SK-N-SH treated with all-trans-retinoic acid at 6 μM for 48 hours (cell line): ENCODE measurements around the gene ABCF3.

Experiments used
- ATAC-seq: fragments of 200-7000 bp; cut with Tn5 transposase; 3 replicates; pipeline ENCODE4 v1.9.1; 2020; ENCODE audit warnings: mild to moderate bottlenecking, moderate library complexity
- ARNTL ChIP-seq: fragments of 450-650 bp; formaldehyde crosslinking; IDR thresholded peaks from 2 replicates; pipeline ENCODE4 v1.5.0; 2020; ENCODE audit warnings: low read depth, mild to moderate bottlenecking, moderate library complexity, borderline replicate concordance
- BACH2 ChIP-seq: fragments of 250-450 bp; sonication (Bioruptor Pico); IDR thresholded peaks from 2 replicates; pipeline ENCODE4 v1.9.0; 2021; ENCODE audit warnings: mild to moderate bottlenecking, borderline replicate concordance
- CREB5 ChIP-seq: fragments of 250-450 bp; sonication (Bioruptor Pico); IDR thresholded peaks from 2 replicates; pipeline ENCODE4 v1.5.1; 2020; ENCODE audit warnings: low read depth, mild to moderate bottlenecking, moderate library complexity
- CSDC2 ChIP-seq: fragments of 250-450 bp; sonication (Bioruptor Pico); IDR thresholded peaks from 2 replicates; pipeline ENCODE4 v1.5.0; 2020; ENCODE audit warnings: mild to moderate bottlenecking, moderate library complexity
- CSRNP3 ChIP-seq: fragments of 250-450 bp; sonication (Bioruptor Pico); IDR thresholded peaks from 2 replicates; pipeline ENCODE4 v1.5.1; 2021; ENCODE audit warnings: mild to moderate bottlenecking, moderate library complexity
- ESRRG ChIP-seq: fragments of 250-450 bp; sonication (Bioruptor Pico); IDR thresholded peaks from 2 replicates; pipeline ENCODE4 v1.6.1; 2021; ENCODE audit warnings: mild to moderate bottlenecking
- GLIS3 ChIP-seq: fragments of 250-450 bp; sonication (Bioruptor Pico); IDR thresholded peaks from 2 replicates; pipeline ENCODE4 v1.5.0; 2020; ENCODE audit warnings: mild to moderate bottlenecking, moderate library complexity
- ISL1 ChIP-seq: fragments of 250-450 bp; sonication (Bioruptor Pico); IDR thresholded peaks from 2 replicates; pipeline ENCODE4 v2.1.2; 2022; ENCODE audit warnings: mild to moderate bottlenecking, moderate library complexity
- OSR1 ChIP-seq: fragments of 250-450 bp; sonication (Bioruptor Pico); IDR thresholded peaks from 2 replicates; pipeline ENCODE4 v1.8.0; 2022; ENCODE audit warnings: moderate library complexity, mild to moderate bottlenecking, inconsistent platforms
- PATZ1 ChIP-seq: fragments of 250-450 bp; sonication (Bioruptor Pico); IDR thresholded peaks from 2 replicates; pipeline ENCODE4 v1.8.0; 2020; ENCODE audit warnings: mild to moderate bottlenecking, moderate library complexity, borderline replicate concordance
- POU6F1 ChIP-seq: fragments of 250-450 bp; sonication (Bioruptor Pico); IDR thresholded peaks from 2 replicates; pipeline ENCODE4 v1.8.0; 2021; ENCODE audit warnings: low read depth, mild to moderate bottlenecking, moderate library complexity, borderline replicate concordance
- RARB ChIP-seq: fragments of 250-450 bp; sonication (Bioruptor Pico); IDR thresholded peaks from 2 replicates; pipeline ENCODE4 v1.8.0; 2021; ENCODE audit warnings: mild to moderate bottlenecking, moderate library complexity
- SNAI2 ChIP-seq: fragments of 250-450 bp; sonication (Bioruptor Pico); IDR thresholded peaks from 2 replicates; pipeline ENCODE4 v1.5.0; 2020; ENCODE audit warnings: mild to moderate bottlenecking, moderate library complexity
- TOX ChIP-seq: fragments of 250-450 bp; sonication (Bioruptor Pico); IDR thresholded peaks from 2 replicates; pipeline ENCODE4 v1.8.0; 2021; ENCODE audit warnings: mild to moderate bottlenecking, moderate library complexity, borderline replicate concordance
- TSHZ2 ChIP-seq: fragments of 250-450 bp; sonication (Bioruptor Pico); IDR thresholded peaks from 2 replicates; pipeline ENCODE4 v1.5.0; 2020; ENCODE audit warnings: mild to moderate bottlenecking, moderate library complexity
- ZC3H10 ChIP-seq: fragments of 250-450 bp; sonication (Bioruptor Pico); IDR thresholded peaks from 2 replicates; pipeline ENCODE4 v1.5.1; 2021; ENCODE audit warnings: mild to moderate bottlenecking, moderate library complexity
- ZFP3 ChIP-seq: fragments of 250-450 bp; sonication (Bioruptor Pico); IDR thresholded peaks from 2 replicates; pipeline ENCODE4 v1.5.0; 2020; ENCODE audit warnings: mild to moderate bottlenecking, moderate library complexity
- ZFP30 ChIP-seq: fragments of 450-650 bp; formaldehyde crosslinking; IDR thresholded peaks from 2 replicates; pipeline ENCODE4 v1.5.0; 2022; ENCODE audit warnings: mild to moderate bottlenecking, moderate library complexity
- ZNF565 ChIP-seq: fragments of 450-650 bp; formaldehyde crosslinking; conservative IDR thresholded peaks from 2 replicates; pipeline ENCODE4 v1.5.0; 2020; ENCODE audit warnings: low read depth, mild to moderate bottlenecking, moderate library complexity
- ZNF70 ChIP-seq: fragments of 450-650 bp; formaldehyde crosslinking; IDR thresholded peaks from 2 replicates; pipeline ENCODE4 v1.5.0; 2020; ENCODE audit warnings: mild to moderate bottlenecking, moderate library complexity
- ZNF8 ChIP-seq: fragments of 450-650 bp; formaldehyde crosslinking; IDR thresholded peaks from 2 replicates; pipeline ENCODE4 v1.5.0; 2020; ENCODE audit warnings: mild to moderate bottlenecking, moderate library complexity

The ABCF3 gene

GRCh38 chr3:184222521-184222920 lies 36.5 kb downstream of the ABCF3 start:
- ATAC-seq: no peak
- TF ChIP-seq PATZ1 (CRISPR knock-in tag) (no peak), ISL1 (CRISPR knock-in tag) (no peak), TSHZ2 (CRISPR knock-in tag) (no peak), POU6F1 (CRISPR knock-in tag) (no peak), GLIS3 (CRISPR knock-in tag) (no peak), OSR1 (CRISPR knock-in tag) (no peak), ZNF565 (no peak), TOX (no peak), ZNF70 (CRISPR knock-in tag) (no peak), ZFP3 (CRISPR knock-in tag) (no peak), ARNTL (CRISPR knock-in tag) (no peak), ZNF8 (CRISPR knock-in tag) (no peak), SNAI2 (no peak), CREB5 (CRISPR knock-in tag) (no peak), ZC3H10 (no peak), CSDC2 (no peak), ZFP30 (no peak), RARB (no peak), ESRRG (CRISPR knock-in tag) (no peak), CSRNP3 (no peak)

GRCh38 chr3:184223946-184224345 lies 37.9 kb downstream of the ABCF3 start:
- TF ChIP-seq ZNF70 (CRISPR knock-in tag) (no peak), POU6F1 (CRISPR knock-in tag) (no peak), TOX (no peak), BACH2 (CRISPR knock-in tag) (no peak), OSR1 (CRISPR knock-in tag) (no peak), ZFP30 (no peak), CSDC2 (no peak), SNAI2 (no peak), ZNF565 (no peak), TSHZ2 (CRISPR knock-in tag) (no peak)
- TF ChIP-seq, all 23 proteins: peak for 0
- no peak for ATAC-seq
